ENCODE results near the gene IGSF8. TPM values are rescaled to one million over a fixed set of nuclear protein-coding genes. Genes with fewer than 3 reads are reported as not detected.

Gene IGSF8
- total and polyA plus RNA-seq, 4 donors = 23.5 to 39.5 (median 26.8) TPM

GRCh38 chr1:160071289-160071688 is 27.1 kb downstream of the IGSF8 start:
- no peak for TF ChIP-seq CTCF (IDR thresholded peaks at IDR 0.05; ENCODE audit: control extremely low read depth, extremely low read depth)
- Histone ChIP-seq H3K9ac (ENCODE audit: insufficient read depth in 1 of 2, low read length in 2 of 2) (no peak overlapping the region), H3K27me3 (ENCODE audit: control insufficient read depth in 3 of 3, insufficient read depth in 3 of 3, low read length in 2 of 3) (peaks cover 0 to 30% (median 15%) of the 10 kb centered on the region in 3 donors), H3K27ac (ENCODE audit: low read depth in 1 of 2, low read length in 1 of 2) (no peak overlapping the region), H3K4me1 (ENCODE audit: control insufficient read depth in 5 of 5, insufficient read depth in 5 of 5, low read length in 5 of 5) (peaks cover 0 to 8% (median 0%) of the 10 kb centered on the region in 5 donors), H3K4me3 (no peak overlapping the region), H3K36me3 (ENCODE audit: control insufficient read depth in 4 of 4, insufficient read depth in 4 of 4, low read length in 4 of 4) (no peaks in the 10 kb centered on the region), H3K9me3 (ENCODE audit: control insufficient read depth in 4 of 4, insufficient read depth in 3 of 4, low read length in 3 of 4) (peaks cover 0 to 2% (median 0%) of the 10 kb centered on the region in 4 donors)
- no peak for ATAC-seq (ENCODE audit: insufficient read depth, low FRiP score)
- 81 to 82% methylated on average over 5 of the region's 5 CpGs for WGBS, 2 donors
- DNase-seq = no peak

- H3K4me1 ChIP-seq (ENCODE audit: control insufficient read depth in 5 of 5, insufficient read depth in 5 of 5, low read length in 5 of 5) = peaks cover 0 to 8% (median 0%) of the 10 kb centered on the region in 5 donors
- ATAC-seq (ENCODE audit: insufficient read depth, low FRiP score) = peak; percentile 78
- H3K9me3 ChIP-seq (ENCODE audit: control insufficient read depth in 4 of 4, insufficient read depth in 3 of 4, low read length in 3 of 4) = peaks cover 0 to 2% (median 0%) of the 10 kb centered on the region in 4 donors
- 1 to 2% methylated on average over 39 to 46 of the region's 46 CpGs for WGBS, 2 donors
- H3K4me3 ChIP-seq = peak overlapping the region; percentile 51
- peak overlapping the region in 1 of 2 donors; percentile 2 for H3K9ac ChIP-seq (ENCODE audit: insufficient read depth in 1 of 2, low read length in 2 of 2)
- H3K27ac ChIP-seq (ENCODE audit: low read depth in 1 of 2, low read length in 1 of 2) = no peak overlapping the region
- no peak for TF ChIP-seq CTCF (IDR thresholded peaks at IDR 0.05; ENCODE audit: control extremely low read depth, extremely low read depth)
- H3K27me3 ChIP-seq (ENCODE audit: control insufficient read depth in 3 of 3, insufficient read depth in 3 of 3, low read length in 2 of 3) = peaks cover 0 to 26% (median 11%) of the 10 kb centered on the region in 3 donors
- no peaks in the 10 kb centered on the region for H3K36me3 ChIP-seq (ENCODE audit: control insufficient read depth in 4 of 4, insufficient read depth in 4 of 4, low read length in 4 of 4)
- peak; percentile 73 to 82 (median 76) for DNase-seq
These were observed 27.9 kb downstream of the IGSF8 start for GRCh38 chr1:160070243-160071163.

- Histone ChIP-seq H3K27me3 (ENCODE audit: control insufficient read depth in 3 of 3, insufficient read depth in 3 of 3, low read length in 2 of 3) (peaks cover 0 to 19% (median 11%) of the 10 kb centered on the region in 3 donors), H3K27ac (ENCODE audit: low read depth in 1 of 2, low read length in 1 of 2) (no peak within 1 kb of the TSS), H3K9me3 (ENCODE audit: control insufficient read depth in 4 of 4, insufficient read depth in 3 of 4, low read length in 3 of 4) (peaks cover 0 to 2% (median 0%) of the 10 kb centered on the region in 4 donors), H3K9ac (ENCODE audit: insufficient read depth in 1 of 2, low read length in 2 of 2) (peak within 1 kb of the TSS in 1 of 2 donors; percentile 2), H3K4me3 (peak within 1 kb of the TSS; percentile 51), H3K36me3 (ENCODE audit: control insufficient read depth in 4 of 4, insufficient read depth in 4 of 4, low read length in 4 of 4) (no peaks in the 10 kb centered on the region), H3K4me1 (ENCODE audit: control insufficient read depth in 5 of 5, insufficient read depth in 5 of 5, low read length in 5 of 5) (peaks cover 0 to 8% (median 0%) of the 10 kb centered on the region in 5 donors)
- WGBS, 2 donors = 12 to 14% methylated on average over 32 of the region's 32 CpGs
- DNase-seq (no peak), ATAC-seq (ENCODE audit: insufficient read depth, low FRiP score) (peak; percentile 67)
- TF ChIP-seq CTCF (IDR thresholded peaks at IDR 0.05; ENCODE audit: control extremely low read depth, extremely low read depth) = no peak
These were observed 28.8 kb downstream of the IGSF8 start, which contains the start of gene KCNJ10 for GRCh38 chr1:160069460-160070231. TSS of gene KCNJ10 (minus strand) at chr1:160070160. CDS start at chr1:160042532, 27,628 bp downstream.

All from lung (tissue), 12 donors.